ENCODE results near the gene GARNL3.

DNA sequence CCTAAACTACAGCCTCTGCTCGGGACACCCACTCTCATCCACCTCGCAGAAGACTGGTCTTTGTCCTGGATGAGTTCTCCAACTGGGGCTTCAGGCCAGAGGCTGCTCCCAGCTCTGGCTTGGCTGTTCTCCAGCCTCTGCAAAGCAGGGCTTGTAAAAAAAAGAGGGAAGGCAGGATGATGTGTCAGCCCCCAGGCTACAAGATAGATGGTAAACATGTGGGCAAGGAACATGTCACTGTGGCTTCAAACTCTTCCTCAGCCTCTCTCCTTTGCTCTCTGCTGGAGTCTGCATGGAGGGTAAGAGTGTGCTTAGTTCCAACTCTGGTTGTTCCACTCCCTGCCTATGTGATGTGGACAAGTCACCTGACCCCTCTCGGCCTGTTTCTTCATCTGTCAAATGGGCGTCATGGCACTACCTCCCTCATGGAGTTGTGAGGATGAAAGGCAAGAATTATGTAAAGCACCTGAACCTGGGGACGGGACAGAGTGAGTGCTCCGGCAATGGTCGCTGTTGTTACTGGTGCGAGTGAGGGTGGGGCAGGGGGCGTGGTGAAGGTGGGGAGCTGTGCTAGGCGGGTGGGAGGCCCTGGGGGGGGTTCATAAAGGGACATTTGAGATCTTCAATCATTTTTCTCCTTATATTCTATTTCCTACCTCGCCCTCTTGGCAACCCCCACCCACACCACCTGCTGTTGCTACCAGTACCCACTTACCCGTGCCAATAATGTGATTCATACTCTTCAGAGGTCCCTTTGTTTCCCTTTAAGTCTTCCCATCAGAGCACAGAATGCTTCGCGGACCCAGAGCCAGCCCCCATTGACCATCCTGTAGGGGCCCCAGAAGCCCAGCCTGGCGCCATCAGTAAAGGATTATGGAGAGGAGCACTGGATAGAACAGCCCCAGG, 152.8 kb downstream of the GARNL3 start:
- no peak for TF ChIP-seq EZH2 (IDR thresholded peaks at IDR 0.05)
- TF ChIP-seq, protein P1, sequence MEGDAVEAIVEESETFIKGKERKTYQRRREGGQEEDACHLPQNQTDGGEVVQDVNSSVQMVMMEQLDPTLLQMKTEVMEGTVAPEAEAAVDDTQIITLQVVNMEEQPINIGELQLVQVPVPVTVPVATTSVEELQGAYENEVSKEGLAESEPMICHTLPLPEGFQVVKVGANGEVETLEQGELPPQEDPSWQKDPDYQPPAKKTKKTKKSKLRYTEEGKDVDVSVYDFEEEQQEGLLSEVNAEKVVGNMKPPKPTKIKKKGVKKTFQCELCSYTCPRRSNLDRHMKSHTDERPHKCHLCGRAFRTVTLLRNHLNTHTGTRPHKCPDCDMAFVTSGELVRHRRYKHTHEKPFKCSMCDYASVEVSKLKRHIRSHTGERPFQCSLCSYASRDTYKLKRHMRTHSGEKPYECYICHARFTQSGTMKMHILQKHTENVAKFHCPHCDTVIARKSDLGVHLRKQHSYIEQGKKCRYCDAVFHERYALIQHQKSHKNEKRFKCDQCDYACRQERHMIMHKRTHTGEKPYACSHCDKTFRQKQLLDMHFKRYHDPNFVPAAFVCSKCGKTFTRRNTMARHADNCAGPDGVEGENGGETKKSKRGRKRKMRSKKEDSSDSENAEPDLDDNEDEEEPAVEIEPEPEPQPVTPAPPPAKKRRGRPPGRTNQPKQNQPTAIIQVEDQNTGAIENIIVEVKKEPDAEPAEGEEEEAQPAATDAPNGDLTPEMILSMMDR (IDR thresholded peaks at IDR 0.05) = no peak
